HG02642 (cell line): ENCODE results near the gene RBM44.

Source experiments
- ATAC-seq: cut with Tn5 transposase; IDR thresholded peaks from one replicate; pipeline ENCODE4 v1.9.1; 2021; ENCODE audit warnings: mild to moderate bottlenecking; ENCODE audit not compliant: unreplicated experiment, poor library complexity

The RBM44 gene

GRCh38 chr2:237882510-237883481 lies 84.2 kb downstream of the RBM44 start:
- no peak for ATAC-seq

- no peak for ATAC-seq
Measured at GRCh38 chr2:237883951-237884446, 85.4 kb downstream of the RBM44 start.

DNA sequence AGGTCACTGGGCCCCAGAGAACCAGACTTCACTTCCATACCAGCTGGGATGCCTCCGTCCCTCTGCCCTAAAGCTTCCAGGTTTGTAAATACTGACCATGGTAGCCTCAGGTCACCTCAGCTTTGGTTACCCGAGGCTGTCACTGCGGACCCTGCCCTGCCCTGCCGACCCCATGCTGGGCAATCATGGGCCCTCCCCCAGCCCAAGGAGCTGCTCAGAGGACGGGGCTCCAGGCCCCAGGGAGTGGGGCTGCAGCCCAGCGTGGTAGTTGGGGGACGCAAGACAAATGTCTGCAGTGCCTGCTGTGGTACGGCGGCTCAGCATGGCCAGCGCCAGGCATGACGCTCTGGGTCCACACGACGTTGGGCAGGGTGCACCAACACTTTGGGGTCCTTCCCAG lies 86.1 kb downstream of the RBM44 start:
- no peak for ATAC-seq

DNA sequence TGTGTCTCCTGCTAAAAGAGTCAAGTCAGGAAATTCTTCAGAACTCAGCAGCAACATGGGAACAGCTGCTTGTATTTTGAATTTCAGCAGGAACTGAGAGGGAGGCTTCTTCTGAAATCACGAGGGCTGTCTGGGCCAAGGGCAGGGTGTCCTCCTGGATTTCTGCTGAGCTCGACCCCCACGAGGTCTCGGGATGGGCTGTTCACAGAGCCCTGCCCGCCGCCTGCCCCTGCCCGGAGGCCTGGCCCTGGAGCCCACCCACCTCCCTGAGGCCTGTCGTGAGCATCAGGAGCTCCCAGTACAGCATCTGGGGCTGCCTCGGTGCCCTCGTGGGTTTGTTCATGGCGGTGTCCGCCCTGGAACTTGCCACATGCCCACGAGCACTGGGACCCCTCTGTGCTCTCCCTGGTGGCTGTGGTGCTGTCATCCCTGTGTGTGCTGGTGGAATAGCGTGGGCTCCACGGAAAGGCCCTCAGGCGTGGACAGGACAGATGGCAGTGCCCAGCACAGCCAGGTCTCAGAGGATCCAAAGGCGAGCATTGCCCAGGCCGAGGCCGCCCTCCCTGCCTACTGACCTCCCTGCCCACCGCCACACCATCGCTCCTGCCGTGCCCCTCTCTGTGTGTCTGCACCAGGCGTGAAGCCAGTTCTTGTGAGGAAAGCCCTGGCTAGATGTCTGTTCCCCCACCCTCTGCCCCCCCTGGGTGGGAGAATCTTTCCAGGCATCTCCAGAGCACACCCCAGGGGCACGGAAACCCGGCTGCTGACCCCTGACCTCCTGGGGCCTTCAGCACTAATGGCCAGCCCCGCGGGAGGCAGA lies 86.7 kb downstream of the RBM44 start:
- ATAC-seq, result no peak

GRCh38 chr2:237885931-237886684 lies 87.5 kb downstream of the RBM44 start:
- no peak for ATAC-seq

GRCh38 chr2:237886685-237887481 lies 88.3 kb downstream of the RBM44 start:
- no peak for ATAC-seq

DNA sequence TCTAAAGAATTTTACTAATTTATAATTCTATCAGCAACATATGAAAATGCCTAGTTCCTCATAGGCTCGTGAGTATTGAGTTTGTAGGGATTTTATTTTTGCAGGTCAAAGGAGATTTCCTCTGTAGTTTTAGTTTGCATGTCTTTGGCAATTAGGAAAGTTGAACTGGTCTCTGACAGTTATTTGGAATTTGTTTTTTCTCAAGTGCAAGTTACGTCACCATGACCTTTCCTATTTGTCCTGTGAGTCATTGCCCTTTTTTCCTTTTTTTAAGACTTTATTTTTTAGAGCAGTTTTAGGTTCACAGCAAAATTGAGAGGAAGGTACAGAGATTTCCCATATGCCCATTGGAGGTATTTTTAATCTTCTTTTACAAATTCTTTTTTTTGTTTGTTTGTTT lies 89.8 kb downstream of the RBM44 start:
- no peak for ATAC-seq

- no peak for ATAC-seq
Measured at GRCh38 chr2:237889016-237889415, 90.4 kb downstream of the RBM44 start.

GRCh38 chr2:237889811-237890210 lies 91.2 kb downstream of the RBM44 start:
- no peak for ATAC-seq
